OCI-LY3 (cell line): ENCODE results near the gene ODC1.

Experiments used
- H2AFZ ChIP-seq: fragments of 200-600, 300-600 bp; shearing (Covaris generic); 2 replicates; pipeline ENCODE4 v1.6.0; 2014; ENCODE audit warnings: antibody characterized with exemption, low read depth, low read length
- H3K27ac ChIP-seq: fragments of 200-600, 300-600 bp; sonication (generic); 2 replicates; pipeline ENCODE4 v1.5.1; 2014; ENCODE audit warnings: mild to moderate bottlenecking, low read length, moderate library complexity, mixed read lengths
- H3K27me3 ChIP-seq: fragments of 200-600, 300-600 bp; sonication (generic); 2 replicates; pipeline ENCODE4 v1.6.1; 2014; ENCODE audit warnings: low read depth, low read length, mixed read lengths
- H3K36me3 ChIP-seq: fragments of 200-600, 300-600 bp; sonication (generic); replicated peaks from 2 replicates; pipeline ENCODE3; 2014; ENCODE audit warnings: low read depth, low read length, mixed read lengths
- H3K4me1 ChIP-seq: fragments of 300-600, 200-600 bp; sonication (generic); 2 replicates; pipeline ENCODE4 v1.6.1; 2014; ENCODE audit warnings: low read length, mixed read lengths
- H3K4me2 ChIP-seq: fragments of 200-600, 300-600 bp; sonication (generic); 2 replicates; pipeline ENCODE4 v1.6.1; 2014; ENCODE audit warnings: low read length, mixed read lengths
- H3K4me3 ChIP-seq: fragments of 300-600, 200-600 bp; sonication (generic); 2 replicates; pipeline ENCODE4 v1.5.1; 2014; ENCODE audit warnings: antibody characterized with exemption, mild to moderate bottlenecking, low read length, moderate library complexity
- H3K79me2 ChIP-seq: fragments of 300-600, 200-600 bp; shearing (Covaris generic); 2 replicates; pipeline ENCODE4 v1.6.1; 2014; ENCODE audit warnings: mild to moderate bottlenecking, low read length, mixed read lengths
- H3K9ac ChIP-seq: fragments of 300-600, 200-600 bp; shearing (Covaris generic); 2 replicates; pipeline ENCODE4 v1.6.0; 2014; ENCODE audit warnings: mild to moderate bottlenecking, low read length, moderate library complexity
- H3K9me3 ChIP-seq: fragments of 200-600, 300-600 bp; shearing (Covaris generic); 2 replicates; pipeline ENCODE4 v1.6.1; 2014; ENCODE audit warnings: low read length, mixed read lengths; ENCODE audit not compliant: insufficient read depth
- H4K20me1 ChIP-seq: fragments of 200-600, 300-600 bp; sonication (generic); 2 replicates; pipeline ENCODE4 v1.6.1; 2016; ENCODE audit warnings: low read length, mixed read lengths; ENCODE audit not compliant: insufficient read depth
- EZH2phosphoT487 ChIP-seq: fragments of 200-600 bp; shearing (Covaris generic); IDR thresholded peaks from 2 replicates; pipeline ENCODE4 v1.6.1; 2018; ENCODE audit warnings: antibody characterized with exemption, mixed run types, low read depth
- TF ChIP-seq, protein P1 (sequence below): fragments of 200-600, 300-600 bp; sonication (generic); IDR thresholded peaks from 2 replicates; pipeline ENCODE4 v1.5.1; 2014; ENCODE audit warnings: antibody characterized with exemption, low read length, low read depth

ODC1 gene

DNA sequence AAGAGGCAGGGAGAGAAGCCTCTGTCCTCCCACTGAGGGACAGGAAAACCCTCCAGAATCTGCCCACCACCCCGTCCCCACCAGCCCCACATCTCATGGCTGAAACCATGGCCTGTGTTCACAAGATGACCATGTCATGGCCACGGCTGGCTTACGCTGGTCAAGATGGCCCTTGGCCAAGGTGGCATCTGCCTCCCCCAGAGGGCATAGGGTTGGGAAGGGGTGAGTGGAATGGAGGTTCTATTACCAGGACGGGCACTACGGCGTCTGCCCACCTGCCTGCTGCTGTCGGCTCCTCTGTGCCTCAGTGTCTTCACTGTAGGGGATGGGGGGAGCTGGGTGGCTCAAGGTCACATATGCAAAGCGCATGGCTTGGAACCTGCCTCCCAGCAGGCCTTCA lies 19.8 kb downstream of the ODC1 start:
- H3K79me2 ChIP-seq: no peaks in the 10 kb centered on the region
- no peaks in the 10 kb centered on the region for H3K4me1 ChIP-seq
- H3K4me3 ChIP-seq: no peak overlapping the region
- H2AFZ ChIP-seq: no peak overlapping the region
- TF ChIP-seq EZH2phosphoT487: no peak
- TF ChIP-seq, protein P1, sequence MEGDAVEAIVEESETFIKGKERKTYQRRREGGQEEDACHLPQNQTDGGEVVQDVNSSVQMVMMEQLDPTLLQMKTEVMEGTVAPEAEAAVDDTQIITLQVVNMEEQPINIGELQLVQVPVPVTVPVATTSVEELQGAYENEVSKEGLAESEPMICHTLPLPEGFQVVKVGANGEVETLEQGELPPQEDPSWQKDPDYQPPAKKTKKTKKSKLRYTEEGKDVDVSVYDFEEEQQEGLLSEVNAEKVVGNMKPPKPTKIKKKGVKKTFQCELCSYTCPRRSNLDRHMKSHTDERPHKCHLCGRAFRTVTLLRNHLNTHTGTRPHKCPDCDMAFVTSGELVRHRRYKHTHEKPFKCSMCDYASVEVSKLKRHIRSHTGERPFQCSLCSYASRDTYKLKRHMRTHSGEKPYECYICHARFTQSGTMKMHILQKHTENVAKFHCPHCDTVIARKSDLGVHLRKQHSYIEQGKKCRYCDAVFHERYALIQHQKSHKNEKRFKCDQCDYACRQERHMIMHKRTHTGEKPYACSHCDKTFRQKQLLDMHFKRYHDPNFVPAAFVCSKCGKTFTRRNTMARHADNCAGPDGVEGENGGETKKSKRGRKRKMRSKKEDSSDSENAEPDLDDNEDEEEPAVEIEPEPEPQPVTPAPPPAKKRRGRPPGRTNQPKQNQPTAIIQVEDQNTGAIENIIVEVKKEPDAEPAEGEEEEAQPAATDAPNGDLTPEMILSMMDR: no peak
- H3K27me3 ChIP-seq: peaks cover 7% of the 10 kb centered on the region
- H3K9ac ChIP-seq: no peak overlapping the region
- H4K20me1 ChIP-seq: no peaks in the 10 kb centered on the region
- no peak overlapping the region for H3K4me2 ChIP-seq
- H3K9me3 ChIP-seq: no peaks in the 10 kb centered on the region
- H3K27ac ChIP-seq: no peak overlapping the region
- no peaks in the 10 kb centered on the region for H3K36me3 ChIP-seq

DNA sequence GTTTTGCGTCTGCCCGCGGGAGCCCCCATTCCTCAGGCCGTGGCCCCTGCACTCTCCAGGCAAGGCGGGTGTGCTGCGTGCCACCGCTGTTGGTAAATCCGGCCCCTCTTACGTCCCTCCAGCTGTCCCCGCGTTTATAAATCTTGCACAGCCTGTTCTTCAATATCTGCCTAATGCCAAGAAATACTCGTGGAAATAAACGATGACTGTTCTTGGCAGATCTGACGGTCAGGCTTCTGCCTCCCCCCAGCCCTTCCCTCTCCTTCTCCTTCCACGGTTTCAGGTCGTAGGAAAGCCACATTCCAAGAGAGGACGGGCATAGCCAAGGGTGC lies 20.5 kb downstream of the ODC1 start:
- H3K27ac ChIP-seq: no peak overlapping the region
- H3K27me3 ChIP-seq: peaks cover 2% of the 10 kb centered on the region; the same call in 1 of the 2 replicates
- H2AFZ ChIP-seq: no peak overlapping the region
- H3K36me3 ChIP-seq: no peaks in the 10 kb centered on the region
- TF ChIP-seq, protein P1: no peak
- TF ChIP-seq EZH2phosphoT487: no peak
- H3K4me1 ChIP-seq: no peaks in the 10 kb centered on the region
- H3K9ac ChIP-seq: no peak overlapping the region
- H3K4me2 ChIP-seq: no peak overlapping the region
- no peaks in the 10 kb centered on the region for H4K20me1 ChIP-seq
- H3K79me2 ChIP-seq: no peaks in the 10 kb centered on the region
- H3K4me3 ChIP-seq: no peak overlapping the region
- H3K9me3 ChIP-seq: no peaks in the 10 kb centered on the region

DNA sequence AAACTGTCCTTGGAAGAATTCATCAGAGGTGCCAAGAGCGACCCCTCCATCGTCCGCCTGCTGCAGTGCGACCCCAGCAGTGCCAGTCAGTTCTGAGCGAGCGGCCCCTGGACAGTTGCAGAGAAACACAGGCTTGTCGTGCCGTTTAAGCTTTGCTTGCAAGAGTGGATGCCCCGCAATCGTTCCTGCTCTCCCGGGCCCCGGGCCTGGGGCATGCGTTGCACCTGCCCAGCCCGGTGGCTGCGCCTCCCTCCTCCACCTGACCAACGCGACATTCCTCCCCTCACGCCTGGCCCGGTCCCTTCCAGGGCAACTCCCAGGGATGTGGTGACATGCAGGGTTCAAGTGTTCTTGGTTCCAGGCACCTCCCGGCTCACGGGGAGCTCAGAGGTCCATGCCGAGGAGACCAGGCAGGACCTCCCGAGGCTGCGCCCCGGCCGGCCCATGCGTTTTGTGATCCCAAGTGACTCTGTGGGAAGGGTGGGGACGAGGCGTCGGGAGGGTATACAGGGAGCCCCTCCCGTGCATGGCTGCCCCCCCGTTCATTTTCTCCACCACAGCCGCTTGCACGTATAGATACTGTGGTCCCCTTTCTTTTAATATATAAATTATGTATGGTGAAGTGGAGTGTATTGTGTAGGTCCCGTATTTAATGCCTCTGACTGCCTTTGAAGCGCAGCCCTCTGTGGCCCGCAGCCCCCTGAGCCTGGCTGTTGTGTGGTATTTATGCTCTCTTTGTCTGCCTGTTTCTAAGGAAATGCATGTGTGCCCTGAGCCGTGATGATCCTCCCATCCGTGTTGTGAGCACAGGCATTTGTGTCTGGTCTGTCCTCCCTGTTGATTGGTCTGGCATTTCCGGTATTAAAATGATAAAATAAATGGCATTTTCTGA lies 21.2 kb downstream of the ODC1 start:
- H3K4me3 ChIP-seq: no peak overlapping the region
- no peak overlapping the region for H3K4me2 ChIP-seq
- no peaks in the 10 kb centered on the region for H3K79me2 ChIP-seq
- no peaks in the 10 kb centered on the region for H4K20me1 ChIP-seq
- H2AFZ ChIP-seq: no peak overlapping the region
- H3K9me3 ChIP-seq: no peaks in the 10 kb centered on the region
- no peaks in the 10 kb centered on the region for H3K4me1 ChIP-seq
- no peaks in the 10 kb centered on the region for H3K36me3 ChIP-seq
- no peak for TF ChIP-seq EZH2phosphoT487
- TF ChIP-seq, protein P1: no peak
- H3K27ac ChIP-seq: no peak overlapping the region
- H3K27me3 ChIP-seq: no peaks in the 10 kb centered on the region
- no peak overlapping the region for H3K9ac ChIP-seq

DNA sequence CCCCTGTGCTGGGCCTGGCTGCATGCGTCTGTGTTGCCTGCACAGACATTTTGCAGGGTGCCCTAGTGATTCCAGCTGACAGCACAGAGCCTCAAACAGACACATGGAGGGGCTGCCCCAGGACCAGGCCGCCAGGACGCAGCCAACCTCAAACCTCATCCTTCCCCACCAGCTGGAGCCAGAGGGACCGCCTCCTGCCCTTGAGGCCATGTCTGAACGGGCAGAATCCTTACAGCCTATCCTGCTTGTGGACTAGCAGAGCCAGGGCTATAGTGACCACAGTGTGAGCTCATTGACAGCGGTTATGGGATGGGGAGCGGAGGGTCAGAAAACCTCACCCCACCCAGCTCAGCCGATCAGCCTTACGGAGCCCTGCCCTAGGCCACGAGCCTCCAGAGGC lies 22.4 kb downstream of the ODC1 start:
- no peaks in the 10 kb centered on the region for H3K79me2 ChIP-seq
- H4K20me1 ChIP-seq: no peaks in the 10 kb centered on the region
- H3K27ac ChIP-seq: no peak overlapping the region
- no peak overlapping the region for H2AFZ ChIP-seq
- H3K9ac ChIP-seq: no peak overlapping the region
- H3K36me3 ChIP-seq: no peaks in the 10 kb centered on the region
- H3K27me3 ChIP-seq: no peaks in the 10 kb centered on the region
- H3K4me1 ChIP-seq: no peaks in the 10 kb centered on the region
- no peak overlapping the region for H3K4me2 ChIP-seq
- H3K4me3 ChIP-seq: no peak overlapping the region
- no peak for TF ChIP-seq EZH2phosphoT487
- TF ChIP-seq, protein P1: no peak
- H3K9me3 ChIP-seq: no peaks in the 10 kb centered on the region
